ENCODE results near the gene NIBAN1.

DNA sequence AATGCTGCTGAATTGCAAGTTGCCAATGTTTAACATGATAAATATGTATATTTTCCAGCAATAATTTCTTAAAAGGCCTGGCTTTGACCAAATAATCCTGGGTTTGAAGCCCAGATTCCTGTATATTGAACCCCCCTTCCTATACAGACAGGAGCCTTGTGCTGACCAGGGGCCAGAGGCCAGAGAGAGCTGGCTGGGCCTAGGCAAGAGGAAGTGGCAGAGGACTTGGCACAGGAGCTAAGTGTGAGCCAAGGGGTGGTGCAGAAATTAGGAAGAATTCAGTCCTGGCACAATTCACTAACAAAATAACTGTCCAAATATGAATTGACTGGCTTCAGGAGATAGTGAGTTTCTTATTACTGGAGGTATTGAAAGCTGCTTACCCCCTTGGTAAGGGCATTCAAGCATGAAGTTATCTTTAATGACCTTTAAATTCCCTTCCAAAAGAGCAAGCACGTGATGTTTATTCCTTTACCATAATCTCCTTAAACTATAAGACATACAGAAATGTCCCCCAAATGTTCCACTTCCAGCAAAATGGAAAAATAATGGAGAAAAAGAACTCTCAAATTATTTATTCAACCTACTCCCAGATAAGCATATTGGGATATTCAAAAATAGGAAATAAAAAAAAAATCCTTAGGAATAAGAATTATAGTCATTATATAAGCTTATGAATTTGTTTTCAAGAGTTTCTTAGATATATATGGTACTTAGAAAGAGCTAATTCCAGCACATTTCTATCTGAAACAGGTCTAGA, 26.6 kb downstream of the NIBAN1 start:
- TF ChIP-seq, protein P1, sequence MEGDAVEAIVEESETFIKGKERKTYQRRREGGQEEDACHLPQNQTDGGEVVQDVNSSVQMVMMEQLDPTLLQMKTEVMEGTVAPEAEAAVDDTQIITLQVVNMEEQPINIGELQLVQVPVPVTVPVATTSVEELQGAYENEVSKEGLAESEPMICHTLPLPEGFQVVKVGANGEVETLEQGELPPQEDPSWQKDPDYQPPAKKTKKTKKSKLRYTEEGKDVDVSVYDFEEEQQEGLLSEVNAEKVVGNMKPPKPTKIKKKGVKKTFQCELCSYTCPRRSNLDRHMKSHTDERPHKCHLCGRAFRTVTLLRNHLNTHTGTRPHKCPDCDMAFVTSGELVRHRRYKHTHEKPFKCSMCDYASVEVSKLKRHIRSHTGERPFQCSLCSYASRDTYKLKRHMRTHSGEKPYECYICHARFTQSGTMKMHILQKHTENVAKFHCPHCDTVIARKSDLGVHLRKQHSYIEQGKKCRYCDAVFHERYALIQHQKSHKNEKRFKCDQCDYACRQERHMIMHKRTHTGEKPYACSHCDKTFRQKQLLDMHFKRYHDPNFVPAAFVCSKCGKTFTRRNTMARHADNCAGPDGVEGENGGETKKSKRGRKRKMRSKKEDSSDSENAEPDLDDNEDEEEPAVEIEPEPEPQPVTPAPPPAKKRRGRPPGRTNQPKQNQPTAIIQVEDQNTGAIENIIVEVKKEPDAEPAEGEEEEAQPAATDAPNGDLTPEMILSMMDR (conservative IDR thresholded peaks at IDR 0.05 in 1 of 2, IDR thresholded peaks at IDR 0.05 in 1 of 2; ENCODE audit: extremely low read depth in 1 of 2, insufficient read depth in 1 of 2, low read depth in 1 of 2, low read length in 2 of 2): no peak
- no peak for TF ChIP-seq EZH2 (IDR thresholded peaks at IDR 0.05; ENCODE audit: borderline replicate concordance, low read length)

Measured in mammary epithelial cell (primary cell).